Mesothelial cell of epicardium (in vitro differentiated cells): ENCODE data around the gene MT1HL1. TPM values are rescaled to one million over a fixed set of nuclear protein-coding genes. Genes with fewer than 3 reads are reported as not detected.

ENCODE experiments used
- DNase-seq, 2 experiments: peaks; one replicate each; pipeline ENCODE4 v3.0.0; 2021; ENCODE audit warnings: low spot score in 2 of 2; ENCODE audit not compliant: unreplicated experiment in 2 of 2
- H3K27ac Mint-ChIP-seq: 2 replicates; pipeline ENCODE4 v1.8.0; 2021; ENCODE audit warnings: mixed read lengths
- H3K27me3 Mint-ChIP-seq: 2 replicates; pipeline ENCODE4 v1.8.0; 2021; ENCODE audit warnings: low read depth, mixed read lengths
- H3K36me3 Mint-ChIP-seq: 2 replicates; pipeline ENCODE4 v1.8.0; 2021; ENCODE audit warnings: mixed read lengths
- H3K4me1 Mint-ChIP-seq: 2 replicates; pipeline ENCODE4 v1.8.0; 2021; ENCODE audit warnings: mixed read lengths
- H3K4me3 Mint-ChIP-seq: 2 replicates; pipeline ENCODE4 v1.8.0; 2021; ENCODE audit warnings: mild to moderate bottlenecking, moderate library complexity, mixed read lengths
- H3K9me3 Mint-ChIP-seq: 2 replicates; pipeline ENCODE4 v1.8.0; 2021; ENCODE audit warnings: mixed read lengths
- CTCF ChIP-seq: fragments of 200-600 bp; sonication (generic); IDR thresholded peaks from one replicate; pipeline ENCODE4 v1.5.0; 2021; ENCODE audit warnings: antibody characterized with exemption; ENCODE audit not compliant: unreplicated experiment
- total RNA-seq: library from RNA; stranded (reverse); gene quantifications from 3 replicates; pipeline ENCODE4 v1.2.1, GENCODE V29; 2021

Gene MT1HL1
- total RNA-seq, 1 donor from 2014 or later: not detected

- H3K4me1 Mint-ChIP-seq: peaks cover 2% of the 10 kb centered on the region
- DNase-seq: no peak
- no peaks in the 10 kb centered on the region for H3K9me3 Mint-ChIP-seq
- no peak overlapping the region for H3K4me3 Mint-ChIP-seq
- TF ChIP-seq CTCF: no peak
- H3K36me3 Mint-ChIP-seq: no peaks in the 10 kb centered on the region
- H3K27ac Mint-ChIP-seq: no peak overlapping the region
- peaks cover 1% of the 10 kb centered on the region for H3K27me3 Mint-ChIP-seq
Observed at GRCh38 chr1:237007147-237007881, 3.1 kb upstream of the MT1HL1 start.

GRCh38 chr1:237005674-237006073 is 1.4 kb upstream of the MT1HL1 start:
- Mint-ChIP-seq H3K36me3 (no peaks in the 10 kb centered on the region), H3K9me3 (no peaks in the 10 kb centered on the region), H3K27ac (no peak overlapping the region), H3K4me1 (peaks cover 2% of the 10 kb centered on the region), H3K4me3 (no peak overlapping the region), H3K27me3 (peaks cover 4% of the 10 kb centered on the region)
- no peak for TF ChIP-seq CTCF
- DNase-seq: no peak

GRCh38 chr1:237003516-237003915 is 725 bp downstream of the MT1HL1 start:
- Mint-ChIP-seq H3K27ac (no peak overlapping the region), H3K36me3 (no peaks in the 10 kb centered on the region), H3K4me1 (peaks cover 2% of the 10 kb centered on the region), H3K9me3 (no peaks in the 10 kb centered on the region), H3K4me3 (no peak overlapping the region), H3K27me3 (peaks cover 4% of the 10 kb centered on the region)
- no peak for TF ChIP-seq CTCF
- DNase-seq: no peak

GRCh38 chr1:237000191-237000590 is 4.0 kb downstream of the MT1HL1 start:
- Mint-ChIP-seq H3K36me3 (no peaks in the 10 kb centered on the region), H3K4me1 (no peaks in the 10 kb centered on the region), H3K27me3 (peaks cover 4% of the 10 kb centered on the region), H3K9me3 (no peaks in the 10 kb centered on the region), H3K4me3 (no peak overlapping the region), H3K27ac (no peak overlapping the region)
- no peak for DNase-seq
- no peak for TF ChIP-seq CTCF

- Mint-ChIP-seq H3K4me1 (no peaks in the 10 kb centered on the region), H3K36me3 (no peaks in the 10 kb centered on the region), H3K27ac (no peak overlapping the region), H3K27me3 (peaks cover 3% of the 10 kb centered on the region), H3K4me3 (no peak overlapping the region), H3K9me3 (no peaks in the 10 kb centered on the region)
- TF ChIP-seq CTCF: no peak
- DNase-seq: no peak
Observed at GRCh38 chr1:236998546-236998945, 5.7 kb downstream of the MT1HL1 start.
